AG04449 (cell line): ENCODE measurements around the gene WDR43.

Source experiments
- CTCF ChIA-PET: fragments of 350-600 bp; formaldehyde crosslinking; extraction: SDS; loops from one replicate; lab custom pipeline; 2021; ENCODE audit warnings: antibody characterized with exemption; lab: Yijun Ruan, JAX
- POLR2A ChIA-PET: fragments of 400-600, 350-600 bp; formaldehyde crosslinking; extraction: SDS; loops from one replicate; lab custom pipeline; 2020; ENCODE audit warnings: antibody characterized with exemption, inconsistent platforms; lab: Yijun Ruan, JAX
- DNase-seq: peaks from one replicate; pipeline ENCODE4 v3.0.0-alpha.2; 2010; ENCODE audit warnings: low read depth, low spot score
- H3K4me3 ChIP-seq: 2 replicates; pipeline ENCODE4 v1.5.1; 2011; ENCODE audit warnings: low read depth, mild to moderate bottlenecking, control low read depth, low read length
- TF ChIP-seq, protein P1 (sequence below): IDR thresholded peaks from one replicate; pipeline ENCODE4 v1.5.1; 2011; ENCODE audit warnings: mild to moderate bottlenecking, moderate library complexity, low read length, control low read depth, inconsistent platforms; ENCODE audit not compliant: insufficient read depth; ENCODE audit errors: missing control alignments

The WDR43 gene

DNA sequence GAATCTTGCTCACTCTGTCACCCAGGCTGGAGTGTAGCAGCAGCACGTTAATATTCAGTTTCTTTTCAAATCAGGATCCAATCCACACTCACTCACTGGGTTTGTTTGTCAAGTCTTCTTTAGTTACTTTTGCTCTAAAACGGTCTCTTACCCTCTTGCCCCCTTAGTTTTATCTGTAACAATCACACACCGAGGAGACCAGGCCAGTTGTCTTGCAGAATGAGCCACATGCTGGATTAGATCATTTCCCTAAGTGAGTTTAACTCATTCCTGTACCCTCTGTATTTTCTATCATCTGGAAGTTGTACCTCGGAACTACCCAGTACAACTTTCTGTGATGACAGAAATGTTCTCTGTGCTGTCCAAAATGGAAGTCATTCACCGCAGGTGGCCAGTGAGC lies 65.9 kb downstream of the WDR43 start:
- DNase-seq = no peak
- TF ChIP-seq, protein P1, sequence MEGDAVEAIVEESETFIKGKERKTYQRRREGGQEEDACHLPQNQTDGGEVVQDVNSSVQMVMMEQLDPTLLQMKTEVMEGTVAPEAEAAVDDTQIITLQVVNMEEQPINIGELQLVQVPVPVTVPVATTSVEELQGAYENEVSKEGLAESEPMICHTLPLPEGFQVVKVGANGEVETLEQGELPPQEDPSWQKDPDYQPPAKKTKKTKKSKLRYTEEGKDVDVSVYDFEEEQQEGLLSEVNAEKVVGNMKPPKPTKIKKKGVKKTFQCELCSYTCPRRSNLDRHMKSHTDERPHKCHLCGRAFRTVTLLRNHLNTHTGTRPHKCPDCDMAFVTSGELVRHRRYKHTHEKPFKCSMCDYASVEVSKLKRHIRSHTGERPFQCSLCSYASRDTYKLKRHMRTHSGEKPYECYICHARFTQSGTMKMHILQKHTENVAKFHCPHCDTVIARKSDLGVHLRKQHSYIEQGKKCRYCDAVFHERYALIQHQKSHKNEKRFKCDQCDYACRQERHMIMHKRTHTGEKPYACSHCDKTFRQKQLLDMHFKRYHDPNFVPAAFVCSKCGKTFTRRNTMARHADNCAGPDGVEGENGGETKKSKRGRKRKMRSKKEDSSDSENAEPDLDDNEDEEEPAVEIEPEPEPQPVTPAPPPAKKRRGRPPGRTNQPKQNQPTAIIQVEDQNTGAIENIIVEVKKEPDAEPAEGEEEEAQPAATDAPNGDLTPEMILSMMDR = no peak
- no peak overlapping the region for H3K4me3 ChIP-seq
- POLR2A ChIA-PET = no interaction called here
- CTCF ChIA-PET = interaction anchor here (0.5 to 2.0 kb wide), 7 partner anchors 18 to 1112 kb away, joined by 3 to 16 read pairs (median 3); no protein-coding TSS in a partner anchor

- ChIA-PET CTCF (no interaction called here), POLR2A (no interaction called here)
- no peak overlapping the region for H3K4me3 ChIP-seq
- DNase-seq = no peak
- TF ChIP-seq, protein P1 = no peak
These were observed 68.0 kb downstream of the WDR43 start for GRCh38 chr2:28962505-28962904.

GRCh38 chr2:28970464-28971160 lies 76.1 kb downstream of the WDR43 start:
- ChIA-PET CTCF (interaction anchor here (1.1 to 1.6 kb wide), 2 partner anchors 12 to 15 kb away, joined by 5 to 6 read pairs; no protein-coding TSS in a partner anchor), POLR2A (no interaction called here)
- no peak for DNase-seq
- H3K4me3 ChIP-seq = no peak overlapping the region
- TF ChIP-seq, protein P1 = no peak

DNA sequence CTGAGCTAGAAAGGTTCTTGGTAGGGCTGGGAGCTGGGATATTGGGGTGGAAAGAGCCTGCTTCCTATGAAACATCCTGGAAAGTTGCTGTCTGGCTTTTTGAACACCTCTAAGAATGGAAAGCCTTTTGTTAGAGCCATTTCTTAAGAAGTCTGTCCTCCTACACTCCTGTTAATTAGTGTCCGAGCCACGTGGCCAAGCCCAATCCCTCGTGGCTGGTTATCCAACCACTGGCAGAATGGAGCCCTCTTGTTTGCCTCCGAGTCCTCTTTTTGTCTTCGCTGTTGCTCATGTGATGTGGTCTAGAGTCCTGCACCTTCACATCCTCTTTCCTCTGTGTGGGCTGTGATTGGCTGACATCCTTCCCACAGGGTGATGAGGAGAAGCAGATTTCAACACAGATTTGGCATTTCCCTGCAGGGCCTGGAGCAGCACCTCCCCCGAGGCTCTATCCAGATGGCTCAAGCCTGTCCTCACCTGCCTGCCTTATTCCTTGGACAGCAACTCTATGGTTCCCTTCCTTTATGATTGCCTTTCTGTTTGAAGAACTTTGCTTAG lies 78.4 kb downstream of the WDR43 start:
- no peak overlapping the region for H3K4me3 ChIP-seq
- DNase-seq = no peak
- TF ChIP-seq, protein P1 = no peak
- ChIA-PET POLR2A (no interaction called here), CTCF (no interaction called here)

- ChIA-PET POLR2A (no interaction called here), CTCF (no interaction called here)
- TF ChIP-seq, protein P1 = no peak
- no peak overlapping the region for H3K4me3 ChIP-seq
- DNase-seq = no peak
These were observed 79.8 kb downstream of the WDR43 start for GRCh38 chr2:28974252-28974651.

- ChIA-PET POLR2A (no interaction called here), CTCF (no interaction called here)
- no peak overlapping the region for H3K4me3 ChIP-seq
- TF ChIP-seq, protein P1 = no peak
- no peak for DNase-seq
These were observed 81.2 kb downstream of the WDR43 start for GRCh38 chr2:28975671-28976070.
